NCI-H345 (cell line): Measurements from ENCODE around the gene PCP4L1.
"Not testable (repeated sequence)": the region's sequence is repeated elsewhere in the genome, so short reads cannot be mapped to it uniquely, and the experiment has no call there.

Experiments used
- DNase-seq: peaks from one replicate; lab custom pipeline; 2025; lab: John Stamatoyannopoulos, UW

Gene PCP4L1

DNA sequence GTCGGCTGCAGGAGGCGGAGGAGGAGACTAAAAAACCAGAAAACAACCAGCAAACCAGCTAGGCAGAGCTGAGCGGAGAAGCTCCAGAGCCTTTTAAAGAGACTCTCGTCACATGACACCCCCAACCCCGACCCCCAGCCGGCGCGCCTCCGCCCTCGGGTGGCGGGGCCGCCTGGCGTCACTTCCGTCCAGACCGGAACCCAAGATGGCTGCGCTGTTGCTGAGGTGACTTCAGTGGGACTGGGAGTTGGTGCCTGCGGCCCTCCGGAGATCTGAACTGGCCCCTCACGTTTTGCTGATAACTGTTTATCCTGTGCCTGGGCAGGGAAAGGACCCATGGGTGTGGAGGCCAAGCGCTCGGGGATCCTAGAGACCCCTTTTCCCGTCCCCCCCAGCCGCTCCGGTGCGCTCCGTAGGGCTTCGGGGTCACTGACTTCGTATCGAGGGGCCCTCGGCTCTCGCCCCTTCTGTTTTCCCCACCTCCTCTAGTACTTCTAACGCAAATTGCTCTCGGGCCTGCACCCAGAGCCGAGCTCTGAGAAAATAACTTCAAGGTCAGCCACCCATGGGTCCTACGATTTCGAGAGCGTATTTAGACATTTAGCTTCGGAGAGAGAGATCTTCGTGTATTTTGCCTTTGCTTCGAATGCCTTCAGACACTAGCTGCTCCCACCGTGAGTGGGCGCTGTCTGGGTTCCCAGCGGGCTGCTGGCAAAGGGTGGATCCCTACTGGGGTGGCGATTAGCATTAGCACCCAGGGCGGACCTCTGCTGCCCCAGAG, 55.8 kb downstream of the PCP4L1 start, which contains the start of gene SDHC:
SDHC (plus strand) TSS at position 181 of the 781 bp plus-strand sequence; CDS start at position 206, 25 bp downstream.
- peak; percentile 92 for DNase-seq

GRCh38 chr1:161315841-161316674, 57.5 kb downstream of the PCP4L1 start:
- DNase-seq, result not testable (repeated sequence)

- no peak for DNase-seq
Observed at GRCh38 chr1:161324020-161324419, 65.5 kb downstream of the PCP4L1 start.

DNA sequence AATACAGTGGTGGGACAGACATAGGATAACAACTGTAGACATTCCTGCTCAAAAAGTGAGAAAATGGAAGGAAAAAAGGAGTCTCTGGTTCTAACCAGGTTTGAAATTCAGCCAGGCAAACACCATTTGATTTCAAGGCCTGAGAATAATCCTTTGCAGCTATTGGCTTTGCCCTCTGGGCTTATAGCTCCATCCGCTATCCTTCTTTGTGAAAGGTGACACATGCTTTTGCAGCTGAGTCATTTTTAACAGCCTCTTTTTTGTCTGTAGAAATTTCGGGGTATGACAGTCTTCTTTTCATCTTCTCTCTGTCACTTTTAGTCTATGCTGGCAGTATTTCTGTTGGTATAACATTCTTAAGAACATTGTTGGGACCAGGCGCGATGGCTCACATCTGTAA, 71.8 kb downstream of the PCP4L1 start:
- DNase-seq, result no peak

DNA sequence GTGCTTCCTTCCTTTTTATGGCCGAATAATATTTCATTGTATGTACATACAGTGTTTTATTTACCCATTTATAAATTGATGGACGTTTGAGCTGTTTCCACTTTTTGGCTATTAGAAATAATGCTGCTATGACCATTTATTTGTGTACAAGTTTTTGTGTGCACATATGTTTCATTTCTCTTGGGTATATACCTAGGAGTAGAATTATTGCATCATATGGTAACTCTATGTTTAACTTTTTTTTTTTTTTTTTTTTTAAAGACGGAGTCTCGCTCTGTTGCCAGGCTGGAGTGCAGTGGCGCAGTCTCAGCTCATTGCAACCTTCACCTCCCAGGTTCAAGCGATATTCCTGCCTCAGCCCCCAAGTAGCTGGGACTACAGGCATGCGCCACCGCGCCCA, 74.6 kb downstream of the PCP4L1 start:
- no peak for DNase-seq
